IMR-90 (cell line): ENCODE results near the gene KRTAP10-3. TPM values are rescaled to one million over a fixed set of nuclear protein-coding genes. Genes with fewer than 3 reads are reported as not detected.

Source experiments
- ATAC-seq: fragments of 200-7000 bp; cut with Tn5 transposase; 2 replicates; pipeline ENCODE4 v1.9.1; 2020; ENCODE audit warnings: low read depth, mild to moderate bottlenecking, moderate library complexity
- BruUV-seq: library from RNA; stranded (reverse); fragments of 400-500 nt; replicated peaks from 2 replicates; lab custom pipeline; 2021; lab: Mats Ljungman, UMichigan
- CTCF ChIA-PET: fragments of 300-600 bp; formaldehyde crosslinking; extraction: SDS; loops from one replicate; lab custom pipeline; 2021; ENCODE audit warnings: antibody characterized with exemption; lab: Yijun Ruan, JAX
- POLR2A ChIA-PET: fragments of 300-600 bp; sonication (Branson Sonifier 250); formaldehyde crosslinking; loops from one replicate; lab custom pipeline; 2022; ENCODE audit warnings: antibody characterized with exemption; ENCODE audit not compliant: unreplicated experiment; lab: Charles Lee
- DNase-seq: peaks from one replicate; pipeline ENCODE4 v3.0.0; 2013
- H2AFZ ChIP-seq: replicated peaks from 2 replicates; pipeline ENCODE3; 2013; ENCODE audit warnings: low read length, mild to moderate bottlenecking; ENCODE audit not compliant: poor library complexity
- H2AK5ac ChIP-seq: 2 replicates; pipeline ENCODE4 v1.6.1; 2013; ENCODE audit warnings: low read depth, low read length, inconsistent platforms
- H2AK9ac ChIP-seq: replicated peaks from 2 replicates; pipeline ENCODE3; 2013; ENCODE audit warnings: mild to moderate bottlenecking, low read depth, low read length, moderate library complexity; ENCODE audit not compliant: poor library complexity
- H2BK120ac ChIP-seq: 2 replicates; pipeline ENCODE4 v1.6.1; 2013; ENCODE audit warnings: low read depth, low read length, inconsistent platforms
- H2BK15ac ChIP-seq: 3 replicates; pipeline ENCODE4 v1.6.1; 2013; ENCODE audit warnings: low read depth, low read length, inconsistent platforms
- H2BK20ac ChIP-seq: 2 replicates; pipeline ENCODE4 v1.6.1; 2013; ENCODE audit warnings: low read depth, mild to moderate bottlenecking, inconsistent platforms, low read length, moderate library complexity
- H2BK5ac ChIP-seq: 2 replicates; pipeline ENCODE4 v1.6.1; 2013; ENCODE audit warnings: mild to moderate bottlenecking, low read depth, low read length, inconsistent platforms; ENCODE audit not compliant: poor library complexity, severe bottlenecking
- H3K14ac ChIP-seq: replicated peaks from 2 replicates; pipeline ENCODE4 v1.6.1; 2013; ENCODE audit warnings: low read depth, low read length, inconsistent platforms
- H3K18ac ChIP-seq: 2 replicates; pipeline ENCODE4 v1.6.1; 2013; ENCODE audit warnings: low read depth, low read length, control low read depth
- H3K23ac ChIP-seq: 2 replicates; pipeline ENCODE4 v1.6.1; 2013; ENCODE audit warnings: low read depth, low read length, inconsistent platforms
- H3K27ac ChIP-seq: 2 replicates; pipeline ENCODE4 v1.5.1; 2013; ENCODE audit warnings: mild to moderate bottlenecking, control low read depth, low read length; ENCODE audit not compliant: insufficient read depth
- H3K27me3 ChIP-seq: 2 replicates; pipeline ENCODE4 v1.6.1; 2013; ENCODE audit warnings: low read length; ENCODE audit not compliant: control insufficient read depth, insufficient read depth
- H3K36me3 ChIP-seq: 2 replicates; pipeline ENCODE4 v1.6.1; 2013; ENCODE audit warnings: low read length, mixed read lengths; ENCODE audit not compliant: control insufficient read depth, insufficient read depth
- H3K4ac ChIP-seq: 2 replicates; pipeline ENCODE4 v1.6.1; 2013; ENCODE audit warnings: low read depth, low read length, inconsistent platforms
- H3K4me1 ChIP-seq: 2 replicates; pipeline ENCODE4 v1.6.1; 2013; ENCODE audit warnings: low read length, mixed read lengths; ENCODE audit not compliant: control insufficient read depth, insufficient read depth
- H3K4me2 ChIP-seq: 2 replicates; pipeline ENCODE4 v1.6.1; 2013; ENCODE audit warnings: low read depth, mild to moderate bottlenecking, control low read depth, low read length, moderate library complexity
- H3K4me3 ChIP-seq: 2 replicates; pipeline ENCODE4 v1.5.1; 2013; ENCODE audit warnings: low read depth, mild to moderate bottlenecking, control low read depth, low read length, moderate library complexity; ENCODE audit not compliant: insufficient read depth
- H3K56ac ChIP-seq: 2 replicates; pipeline ENCODE4 v1.6.1; 2013; ENCODE audit warnings: low read length, inconsistent platforms; ENCODE audit not compliant: insufficient read depth; ENCODE audit errors: extremely low read depth
- H3K79me1 ChIP-seq, 2 experiments: 2 replicates each; pipeline ENCODE4 v1.6.1; 2013; ENCODE audit warnings: low read length in 2 of 2, inconsistent platforms in 1 of 2, low read depth in 1 of 2
- H3K9ac ChIP-seq: 2 replicates; pipeline ENCODE4 v1.6.1; 2013; ENCODE audit warnings: low read depth, low read length, control low read depth
- H3K9me1 ChIP-seq: 2 replicates; pipeline ENCODE4 v1.6.1; 2013; ENCODE audit warnings: low read length, inconsistent platforms; ENCODE audit not compliant: insufficient read depth
- H3K9me3 ChIP-seq: 2 replicates; pipeline ENCODE4 v1.6.1; 2013; ENCODE audit warnings: low read length; ENCODE audit not compliant: control insufficient read depth, insufficient read depth
- H4K20me1 ChIP-seq: 2 replicates; pipeline ENCODE4 v1.6.1; 2013; ENCODE audit warnings: low read length, inconsistent platforms; ENCODE audit not compliant: insufficient read depth
- H4K5ac ChIP-seq: 2 replicates; pipeline ENCODE4 v1.6.1; 2013; ENCODE audit warnings: mild to moderate bottlenecking, low read depth, low read length, control low read depth
- H4K8ac ChIP-seq, 2 experiments: 2 replicates each; pipeline ENCODE4 v1.6.1; 2013; ENCODE audit warnings: low read depth in 2 of 2, low read length in 2 of 2, control low read depth in 1 of 2, inconsistent platforms in 1 of 2
- H4K91ac ChIP-seq: 2 replicates; pipeline ENCODE4 v1.6.1; 2013; ENCODE audit warnings: low read depth, low read length, inconsistent platforms; ENCODE audit not compliant: insufficient read depth
- BHLHE40 ChIP-seq: fragments of 150-350 bp; IDR thresholded peaks from 2 replicates; pipeline ENCODE4 v1.6.1; 2016; ENCODE audit warnings: mild to moderate bottlenecking, low read depth, low read length
- CEBPB ChIP-seq: IDR thresholded peaks from 2 replicates; pipeline ENCODE4 v1.6.1; 2012; ENCODE audit warnings: low read depth, low read length, improper control_type of control experiment
- CTCF ChIP-seq: conservative IDR thresholded peaks from 2 replicates; pipeline ENCODE4 v1.5.1; 2012; ENCODE audit warnings: mild to moderate bottlenecking, low read depth, low read length, improper control_type of control experiment
- ELK1 ChIP-seq: fragments of 150-350 bp; IDR thresholded peaks from 2 replicates; pipeline ENCODE4 v1.6.1; 2016; ENCODE audit warnings: low read depth, mild to moderate bottlenecking, low read length, moderate library complexity, borderline replicate concordance
- FOS ChIP-seq: fragments of 150-350 bp; IDR thresholded peaks from 2 replicates; pipeline ENCODE4 v1.6.1; 2016; ENCODE audit warnings: low read depth, low read length
- MAFK ChIP-seq: IDR thresholded peaks from 2 replicates; pipeline ENCODE4 v1.6.1; 2012; ENCODE audit warnings: low read depth, low read length, improper control_type of control experiment
- MAZ ChIP-seq: IDR thresholded peaks from 2 replicates; pipeline ENCODE4 v1.6.1; 2012; ENCODE audit warnings: low read depth, mild to moderate bottlenecking, low read length, improper control_type of control experiment, moderate library complexity, borderline replicate concordance
- NFE2L2 ChIP-seq: fragments of 150-350 bp; IDR thresholded peaks from 2 replicates; pipeline ENCODE4 v1.6.1; 2016; ENCODE audit warnings: low read depth, mild to moderate bottlenecking, low read length
- POLR2A ChIP-seq: IDR thresholded peaks from 2 replicates; pipeline ENCODE4 v1.6.1; 2012; ENCODE audit warnings: mild to moderate bottlenecking, low read depth, low read length
- RFX5 ChIP-seq: IDR thresholded peaks from 2 replicates; pipeline ENCODE4 v1.8.0; 2012; ENCODE audit warnings: low read depth, mild to moderate bottlenecking, low read length, moderate library complexity
- SMC3 ChIP-seq: fragments of 150-350 bp; IDR thresholded peaks from 2 replicates; pipeline ENCODE4 v1.6.1; 2016; ENCODE audit warnings: low read depth, mild to moderate bottlenecking, antibody characterized with exemption, low read length, moderate library complexity
- USF2 ChIP-seq: fragments of 150-350 bp; IDR thresholded peaks from 2 replicates; pipeline ENCODE4 v1.6.1; 2017; ENCODE audit warnings: mild to moderate bottlenecking, antibody characterized with exemption, low read length, low read depth
- WGBS, 2 experiments: methylation state at CpG; one replicate each; pipeline versions ENCODE4 v1.1.5 to v1.1.7; 2013; ENCODE audit warnings: missing lambda C conversion rate in 2 of 2; ENCODE audit not compliant: insufficient read length in 1 of 2; ENCODE audit errors: extremely low coverage in 2 of 2; 5-methylcytosine and 5-hydroxymethylcytosine counted together
- dilution Hi-C: fragments of 300-500 bp; cut with HindIII; formaldehyde crosslinking; loops from one replicate; pipeline ENCODE4 v1.14.3; 2018; ENCODE audit warnings: low sequenced_read_pairs; ENCODE audit not compliant: unreplicated experiment
- in situ Hi-C: fragments of 300-500 bp; cut with MboI; formaldehyde crosslinking; loops from 3 replicates; pipeline ENCODE4 v1.14.3; 2019; ENCODE audit warnings: low sequenced_read_pairs, inconsistent platforms, mixed read lengths
- intact Hi-C: fragments of 100-400 bp; cut with micrococcal nuclease; formaldehyde crosslinking; loops from 2 replicates; pipeline ENCODE4 v1.10.0; 2022
- polyA plus RNA-seq, 3 experiments: library from polyadenylated mRNA; depleted of rRNA; stranded (reverse); fragments of >200 nt; gene quantifications; 2 replicates each; pipeline ENCODE4 v1.2.3, GENCODE V29; 2012; ENCODE audit warnings: low replicate concordance in 1 of 3
- total RNA-seq: library from RNA; depleted of rRNA; stranded (reverse); fragments of >200 nt; gene quantifications from 2 replicates; pipeline ENCODE4 v1.2.3, GENCODE V29; 2012

Gene KRTAP10-3
- total and polyA plus RNA-seq, 2 of the 4 experiments (the other 2 are of a cell fraction): not detected

- no peak for TF ChIP-seq FOS
These were observed 34.8 kb downstream of the KRTAP10-3 start (continued) for GRCh38 chr21:44523567-44524413.

GRCh38 chr21:44522753-44523204 lies 35.8 kb downstream of the KRTAP10-3 start:
- Histone ChIP-seq H3K4me2 (no peak overlapping the region), H2BK5ac (no peak overlapping the region), H4K91ac (no peak overlapping the region), H3K23ac (no peak overlapping the region), H3K4me1 (no peaks in the 10 kb centered on the region), H2BK15ac (no peak overlapping the region), H2AFZ (no peak overlapping the region), H3K27me3 (no peaks in the 10 kb centered on the region), H4K8ac (no peak overlapping the region), H3K4ac (no peak overlapping the region), H4K20me1 (no peaks in the 10 kb centered on the region), H3K79me1 (no peaks in the 10 kb centered on the region), H3K14ac (no peak overlapping the region), H2BK120ac (no peak overlapping the region), H2BK20ac (no peak overlapping the region), H3K9me1 (no peaks in the 10 kb centered on the region), H3K9me3 (peaks cover 16% of the 10 kb centered on the region), H4K5ac (no peak overlapping the region), H2AK5ac (no peak overlapping the region), H3K27ac (no peak overlapping the region), H3K18ac (no peak overlapping the region), H3K4me3 (no peak overlapping the region), H3K56ac (no peak overlapping the region), H2AK9ac (no peak overlapping the region), H3K36me3 (no peaks in the 10 kb centered on the region), H3K9ac (no peak overlapping the region)
- ChIA-PET POLR2A (no interaction called here), CTCF (no interaction called here)
- BruUV-seq: no TSS peak
- no peak for DNase-seq
- in situ Hi-C loops (loop anchor here (25.0 kb wide), 1 partner anchor 415 kb away; the partner anchor contains the start of gene SLX9), dilution Hi-C loops (no loop called here), intact Hi-C loops (no loop called here)
- ATAC-seq: no peak
- WGBS, 2 experiments: 80% methylated on average over 1 of the region's 1 CpG; no CpG with 5 or more reads in 1 of the 2 experiments
- TF ChIP-seq MAZ (no peak), NFE2L2 (no peak), USF2 (no peak), FOS (no peak), CTCF (no peak), SMC3 (no peak), RFX5 (no peak), BHLHE40 (no peak), POLR2A (no peak), MAFK (no peak), ELK1 (no peak), CEBPB (no peak)
